GM12872 (cell line): Measurements from ENCODE around the gene RAF1.

Source experiments
- TF ChIP-seq, protein P1 (sequence below): IDR thresholded peaks from 3 replicates; pipeline ENCODE4 v1.5.1; 2011; ENCODE audit warnings: low read depth, mild to moderate bottlenecking, low read length, moderate library complexity; ENCODE audit not compliant: insufficient read depth

The RAF1 gene

DNA sequence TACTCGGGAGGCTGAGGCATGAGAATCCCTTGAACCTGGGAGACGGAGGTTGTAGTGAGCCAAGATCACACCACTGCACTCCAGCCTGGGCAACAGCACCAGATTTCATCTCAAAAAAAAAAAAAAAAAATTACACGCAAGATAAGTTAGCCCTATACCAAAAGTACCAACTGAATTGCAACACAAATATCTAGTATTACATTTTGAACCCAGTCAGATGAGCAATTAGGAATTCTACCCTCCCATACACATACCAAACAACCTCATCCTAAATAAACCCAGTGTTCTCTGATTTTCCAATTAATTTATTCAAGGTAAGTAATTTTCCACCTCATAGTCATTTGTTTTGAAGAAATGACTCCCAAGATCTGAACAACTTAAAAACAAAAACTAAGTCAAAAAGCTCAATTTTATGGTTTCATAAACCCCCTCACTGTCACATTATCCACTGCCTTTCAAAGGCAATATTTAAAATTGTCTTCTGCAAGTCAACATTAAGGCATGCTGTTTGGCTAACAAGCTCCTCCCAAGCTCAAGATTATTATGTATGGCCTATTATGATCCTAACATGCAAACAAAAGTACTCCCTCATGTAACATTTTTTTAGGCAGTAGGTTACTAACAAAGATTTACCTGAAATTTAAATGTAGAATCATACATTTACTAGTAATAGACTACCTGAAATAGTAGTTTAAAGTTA, 4.5 kb downstream of the RAF1 start:
- TF ChIP-seq, protein P1, sequence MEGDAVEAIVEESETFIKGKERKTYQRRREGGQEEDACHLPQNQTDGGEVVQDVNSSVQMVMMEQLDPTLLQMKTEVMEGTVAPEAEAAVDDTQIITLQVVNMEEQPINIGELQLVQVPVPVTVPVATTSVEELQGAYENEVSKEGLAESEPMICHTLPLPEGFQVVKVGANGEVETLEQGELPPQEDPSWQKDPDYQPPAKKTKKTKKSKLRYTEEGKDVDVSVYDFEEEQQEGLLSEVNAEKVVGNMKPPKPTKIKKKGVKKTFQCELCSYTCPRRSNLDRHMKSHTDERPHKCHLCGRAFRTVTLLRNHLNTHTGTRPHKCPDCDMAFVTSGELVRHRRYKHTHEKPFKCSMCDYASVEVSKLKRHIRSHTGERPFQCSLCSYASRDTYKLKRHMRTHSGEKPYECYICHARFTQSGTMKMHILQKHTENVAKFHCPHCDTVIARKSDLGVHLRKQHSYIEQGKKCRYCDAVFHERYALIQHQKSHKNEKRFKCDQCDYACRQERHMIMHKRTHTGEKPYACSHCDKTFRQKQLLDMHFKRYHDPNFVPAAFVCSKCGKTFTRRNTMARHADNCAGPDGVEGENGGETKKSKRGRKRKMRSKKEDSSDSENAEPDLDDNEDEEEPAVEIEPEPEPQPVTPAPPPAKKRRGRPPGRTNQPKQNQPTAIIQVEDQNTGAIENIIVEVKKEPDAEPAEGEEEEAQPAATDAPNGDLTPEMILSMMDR, result no peak

DNA sequence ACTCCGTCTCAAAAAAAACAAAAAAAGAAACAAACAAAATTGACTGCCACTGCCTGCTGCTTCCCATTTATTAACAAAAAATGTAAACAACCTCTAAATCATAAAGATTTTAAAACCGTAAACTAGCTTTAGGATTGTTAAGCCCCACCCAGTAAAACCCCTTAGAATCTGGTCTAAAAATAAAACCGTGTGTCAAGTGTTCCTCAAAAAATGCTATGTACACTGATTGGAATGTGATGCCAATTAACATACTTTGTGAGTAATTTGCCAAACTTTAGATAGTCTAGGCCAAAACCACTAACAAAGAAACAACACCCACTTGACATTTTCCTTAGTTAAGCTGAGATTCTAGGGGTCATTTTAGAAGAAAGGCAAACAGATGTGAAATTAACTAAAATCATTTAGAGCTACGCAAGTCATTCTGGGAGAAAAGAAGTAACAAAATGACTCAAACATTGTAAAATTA, 5.3 kb downstream of the RAF1 start:
- TF ChIP-seq, protein P1, result no peak

DNA sequence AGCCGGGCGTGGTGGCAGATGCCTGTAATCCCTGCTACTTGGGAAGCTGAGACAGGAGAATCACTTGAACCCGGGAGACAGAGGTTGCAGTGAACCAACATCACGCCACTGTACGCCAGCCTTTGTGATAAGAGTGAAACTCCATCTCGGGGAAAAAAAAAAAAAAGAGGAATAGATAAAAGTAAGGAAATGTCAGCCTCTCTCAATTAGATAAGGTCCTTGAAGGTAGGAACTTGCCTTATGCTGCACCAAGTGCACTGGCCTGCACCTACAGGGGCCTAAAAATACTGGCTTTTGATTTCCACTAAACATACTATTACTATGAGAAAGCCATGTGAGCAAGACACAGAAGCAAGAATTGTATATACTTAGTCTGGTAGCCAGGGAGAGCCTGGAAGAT, 7.1 kb downstream of the RAF1 start:
- TF ChIP-seq, protein P1, result no peak

DNA sequence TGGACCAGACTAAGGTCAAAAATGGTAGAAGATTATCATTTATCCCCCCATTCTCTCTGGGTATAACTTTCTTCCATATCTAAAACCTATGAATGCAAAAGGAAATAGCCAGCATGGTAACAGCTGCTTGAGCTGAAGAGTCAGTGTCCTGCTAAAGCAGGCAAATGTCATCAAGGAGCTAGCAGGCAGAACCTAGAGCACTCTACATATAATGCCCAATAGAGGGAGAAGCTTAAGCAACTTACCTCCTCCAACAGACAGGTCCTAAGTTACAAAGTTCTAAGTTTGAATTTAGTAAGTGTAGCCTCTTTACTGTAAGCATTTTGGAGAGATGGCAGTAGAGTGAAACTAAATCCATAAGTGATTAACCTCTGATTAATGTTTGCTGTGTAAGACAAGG, 7.7 kb downstream of the RAF1 start:
- TF ChIP-seq, protein P1, result no peak

DNA sequence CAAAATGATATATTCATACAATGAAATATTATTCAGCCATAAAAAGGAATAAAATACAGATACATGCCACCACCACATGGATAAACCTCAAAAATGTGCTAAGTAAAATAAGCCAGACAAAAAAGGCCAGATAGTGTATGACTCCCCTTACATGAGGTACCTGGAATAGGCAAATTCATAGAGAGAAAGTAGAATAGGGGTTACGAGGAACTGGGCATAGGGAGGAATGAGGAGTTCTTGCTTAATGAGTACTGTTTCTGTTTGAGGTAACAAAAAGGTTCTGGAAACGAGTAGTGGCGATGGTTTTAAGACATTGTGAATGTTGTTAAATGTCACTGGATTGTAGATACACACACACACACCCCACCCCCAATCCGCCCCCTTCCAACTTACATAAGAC, 8.2 kb downstream of the RAF1 start:
- TF ChIP-seq, protein P1, result no peak

DNA sequence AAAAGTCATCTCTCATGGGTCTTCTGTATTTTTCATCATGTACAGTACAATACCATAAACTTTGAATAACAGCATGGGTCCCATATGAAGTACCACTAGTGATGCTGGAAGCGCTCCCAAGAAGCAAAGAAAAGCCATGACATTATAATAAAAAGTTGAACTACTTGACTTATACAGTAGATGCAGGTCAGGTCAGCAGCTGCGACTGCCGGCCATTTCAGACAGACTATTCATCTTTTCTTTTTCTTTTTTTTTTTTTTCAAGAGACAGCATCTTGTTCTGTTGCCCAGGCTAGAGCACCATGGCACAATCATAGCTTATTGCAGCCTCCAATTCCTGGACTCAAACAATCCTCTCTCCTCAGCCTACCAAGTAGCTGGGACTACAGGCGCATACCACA, 10.2 kb downstream of the RAF1 start:
- TF ChIP-seq, protein P1, result no peak

DNA sequence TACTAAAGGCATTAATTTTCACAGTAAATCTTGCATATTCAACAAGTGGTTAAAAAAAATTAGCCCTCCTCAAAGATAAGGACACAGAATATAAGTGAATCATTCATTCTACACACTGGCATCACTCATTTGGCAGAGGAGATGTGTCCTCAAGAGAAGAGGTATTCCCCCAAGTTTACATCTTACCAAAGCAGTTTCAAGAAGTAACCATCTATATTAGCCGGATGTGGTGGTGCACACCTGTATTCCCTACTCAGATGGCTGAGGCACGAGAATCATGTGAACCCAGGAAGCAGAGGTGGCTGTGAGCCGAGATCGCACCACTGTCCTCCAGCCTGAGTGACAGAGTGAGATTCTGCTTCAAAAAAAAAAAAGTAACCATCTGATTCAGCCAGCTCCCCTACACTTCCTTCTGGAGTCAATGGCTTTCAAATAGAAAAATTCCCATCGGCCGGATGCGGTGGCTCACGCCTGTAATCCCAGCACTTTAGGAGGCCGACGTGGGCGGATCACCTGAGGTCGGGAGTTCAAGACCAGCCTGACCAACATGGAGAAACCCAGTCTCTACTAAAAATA, 15.4 kb downstream of the RAF1 start:
- TF ChIP-seq, protein P1, result no peak
